ENCODE measurements around the gene TRIO. TPM values are rescaled to one million over a fixed set of nuclear protein-coding genes. Genes with fewer than 3 reads are reported as not detected.

The TRIO gene
- polyA plus RNA-seq, 1 donor (not counting 4 experiments of a cell fraction or from before 2014, with no cell fraction given) = 57.2 TPM

- peak overlapping the region in 2 of 3 experiments; percentile 0 to 12 for H3K4me3 ChIP-seq (ENCODE audit: control insufficient read depth in 2 of 3, extremely low read depth in 1 of 3, insufficient read depth in 2 of 3, low read depth in 1 of 3, low read length in 3 of 3)
- peak overlapping the region; percentile 72 for H3K4me2 ChIP-seq (ENCODE audit: control insufficient read depth, extremely low read depth, insufficient read depth, low read depth, low read length)
- H3K9me3 ChIP-seq (ENCODE audit: control insufficient read depth, low read depth, low read length) = no peaks in the 10 kb centered on the region
- TF ChIP-seq CTCF (optimal IDR thresholded peaks at IDR 0.05 in 1 of 3, IDR thresholded peaks at IDR 0.05 in 1 of 3, conservative IDR thresholded peaks at IDR 0.05 in 1 of 3; ENCODE audit: extremely low read depth in 1 of 3, insufficient read depth in 2 of 3, low read length in 3 of 3) (no peak), EZH2 (IDR thresholded peaks at IDR 0.05; ENCODE audit: low read length) (no peak)
- no peak overlapping the region for H2AFZ ChIP-seq (ENCODE audit: control insufficient read depth, low read length)
- no peaks in the 10 kb centered on the region for H3K36me3 ChIP-seq (ENCODE audit: control insufficient read depth in 2 of 2, extremely low read depth in 1 of 2, insufficient read depth in 2 of 2, low read length in 2 of 2)
- DNase-seq (ENCODE audit: low read depth, low spot score) (no peak), FAIRE-seq (peak; percentile 72)
- dilution Hi-C loops (cut with MboI; ENCODE audit: extremely low pct_ligation_motif_present, low sequenced_read_pairs) = no loop called here
- H3K9me1 ChIP-seq (ENCODE audit: control insufficient read depth, extremely low read depth, insufficient read depth, low read length) = peaks cover 3% of the 10 kb centered on the region
- peaks cover 97% of the 10 kb centered on the region for H3K4me1 ChIP-seq (ENCODE audit: control insufficient read depth, extremely low read depth, insufficient read depth, low read length)
- H3K27ac ChIP-seq (ENCODE audit: control insufficient read depth, insufficient read depth, low read length) = peak overlapping the region; percentile 92
- no peaks in the 10 kb centered on the region for H3K27me3 ChIP-seq (ENCODE audit: control insufficient read depth, extremely low read depth, insufficient read depth, low read length)
- H4K20me1 ChIP-seq (ENCODE audit: control insufficient read depth, extremely low read depth, insufficient read depth, low read length) = no peaks in the 10 kb centered on the region
- H3K9ac ChIP-seq (ENCODE audit: control insufficient read depth, extremely low read depth, insufficient read depth, low read length) = peak overlapping the region; percentile 62
- peaks cover 84% of the 10 kb centered on the region for H3K79me2 ChIP-seq (ENCODE audit: control insufficient read depth, insufficient read depth, low read length)
Observed at GRCh38 chr5:14185326-14186058, 42.4 kb downstream of the TRIO start.

GRCh38 chr5:14186059-14186830 is 43.1 kb downstream of the TRIO start:
- Histone ChIP-seq H3K27me3 (ENCODE audit: control insufficient read depth, extremely low read depth, insufficient read depth, low read length) (no peaks in the 10 kb centered on the region), H2AFZ (ENCODE audit: control insufficient read depth, low read length) (no peak overlapping the region), H3K9me1 (ENCODE audit: control insufficient read depth, extremely low read depth, insufficient read depth, low read length) (peaks cover 7% of the 10 kb centered on the region), H3K4me3 (ENCODE audit: control insufficient read depth in 2 of 3, extremely low read depth in 1 of 3, insufficient read depth in 2 of 3, low read depth in 1 of 3, low read length in 3 of 3) (peak overlapping the region in 2 of 3 experiments; percentile 10 to 44), H3K4me2 (ENCODE audit: control insufficient read depth, extremely low read depth, insufficient read depth, low read depth, low read length) (peak overlapping the region; percentile 72), H3K9me3 (ENCODE audit: control insufficient read depth, low read depth, low read length) (no peaks in the 10 kb centered on the region), H3K9ac (ENCODE audit: control insufficient read depth, extremely low read depth, insufficient read depth, low read length) (peak overlapping the region; percentile 62), H3K36me3 (ENCODE audit: control insufficient read depth in 2 of 2, extremely low read depth in 1 of 2, insufficient read depth in 2 of 2, low read length in 2 of 2) (no peaks in the 10 kb centered on the region), H3K4me1 (ENCODE audit: control insufficient read depth, extremely low read depth, insufficient read depth, low read length) (peaks cover 98% of the 10 kb centered on the region), H3K79me2 (ENCODE audit: control insufficient read depth, insufficient read depth, low read length) (peaks cover 83% of the 10 kb centered on the region), H3K27ac (ENCODE audit: control insufficient read depth, insufficient read depth, low read length) (peak overlapping the region; percentile 92), H4K20me1 (ENCODE audit: control insufficient read depth, extremely low read depth, insufficient read depth, low read length) (no peaks in the 10 kb centered on the region)
- dilution Hi-C loops (cut with MboI; ENCODE audit: extremely low pct_ligation_motif_present, low sequenced_read_pairs) = no loop called here
- no peak for FAIRE-seq
- no peak for DNase-seq (ENCODE audit: low read depth, low spot score)
- TF ChIP-seq EZH2 (IDR thresholded peaks at IDR 0.05; ENCODE audit: low read length) = no peak
- no peak for TF ChIP-seq CTCF (optimal IDR thresholded peaks at IDR 0.05 in 1 of 3, IDR thresholded peaks at IDR 0.05 in 1 of 3, conservative IDR thresholded peaks at IDR 0.05 in 1 of 3; ENCODE audit: extremely low read depth in 1 of 3, insufficient read depth in 2 of 3, low read length in 3 of 3)

Data from keratinocyte (primary cell).